ENCODE results near the gene ZNF335.

- TF ChIP-seq EP300 (IDR thresholded peaks at IDR 0.05; ENCODE audit: borderline replicate concordance) (no peak), ZBTB7A (IDR thresholded peaks at IDR 0.05; ENCODE audit: low read depth) (no peak), YY1 (IDR thresholded peaks at IDR 0.05; ENCODE audit: low read depth) (no peak), TAF1 (IDR thresholded peaks at IDR 0.05; ENCODE audit: low read depth) (no peak), CEBPB (IDR thresholded peaks at IDR 0.05) (no peak), TCF12 (IDR thresholded peaks at IDR 0.05; ENCODE audit: low read depth) (no peak), CREB1 (IDR thresholded peaks at IDR 0.05; ENCODE audit: low read depth) (no peak)
- TF ChIP-seq, protein P1, sequence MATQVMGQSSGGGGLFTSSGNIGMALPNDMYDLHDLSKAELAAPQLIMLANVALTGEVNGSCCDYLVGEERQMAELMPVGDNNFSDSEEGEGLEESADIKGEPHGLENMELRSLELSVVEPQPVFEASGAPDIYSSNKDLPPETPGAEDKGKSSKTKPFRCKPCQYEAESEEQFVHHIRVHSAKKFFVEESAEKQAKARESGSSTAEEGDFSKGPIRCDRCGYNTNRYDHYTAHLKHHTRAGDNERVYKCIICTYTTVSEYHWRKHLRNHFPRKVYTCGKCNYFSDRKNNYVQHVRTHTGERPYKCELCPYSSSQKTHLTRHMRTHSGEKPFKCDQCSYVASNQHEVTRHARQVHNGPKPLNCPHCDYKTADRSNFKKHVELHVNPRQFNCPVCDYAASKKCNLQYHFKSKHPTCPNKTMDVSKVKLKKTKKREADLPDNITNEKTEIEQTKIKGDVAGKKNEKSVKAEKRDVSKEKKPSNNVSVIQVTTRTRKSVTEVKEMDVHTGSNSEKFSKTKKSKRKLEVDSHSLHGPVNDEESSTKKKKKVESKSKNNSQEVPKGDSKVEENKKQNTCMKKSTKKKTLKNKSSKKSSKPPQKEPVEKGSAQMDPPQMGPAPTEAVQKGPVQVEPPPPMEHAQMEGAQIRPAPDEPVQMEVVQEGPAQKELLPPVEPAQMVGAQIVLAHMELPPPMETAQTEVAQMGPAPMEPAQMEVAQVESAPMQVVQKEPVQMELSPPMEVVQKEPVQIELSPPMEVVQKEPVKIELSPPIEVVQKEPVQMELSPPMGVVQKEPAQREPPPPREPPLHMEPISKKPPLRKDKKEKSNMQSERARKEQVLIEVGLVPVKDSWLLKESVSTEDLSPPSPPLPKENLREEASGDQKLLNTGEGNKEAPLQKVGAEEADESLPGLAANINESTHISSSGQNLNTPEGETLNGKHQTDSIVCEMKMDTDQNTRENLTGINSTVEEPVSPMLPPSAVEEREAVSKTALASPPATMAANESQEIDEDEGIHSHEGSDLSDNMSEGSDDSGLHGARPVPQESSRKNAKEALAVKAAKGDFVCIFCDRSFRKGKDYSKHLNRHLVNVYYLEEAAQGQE (IDR thresholded peaks at IDR 0.05; ENCODE audit: low read depth), result no peak
- TF ChIP-seq, protein P2, sequence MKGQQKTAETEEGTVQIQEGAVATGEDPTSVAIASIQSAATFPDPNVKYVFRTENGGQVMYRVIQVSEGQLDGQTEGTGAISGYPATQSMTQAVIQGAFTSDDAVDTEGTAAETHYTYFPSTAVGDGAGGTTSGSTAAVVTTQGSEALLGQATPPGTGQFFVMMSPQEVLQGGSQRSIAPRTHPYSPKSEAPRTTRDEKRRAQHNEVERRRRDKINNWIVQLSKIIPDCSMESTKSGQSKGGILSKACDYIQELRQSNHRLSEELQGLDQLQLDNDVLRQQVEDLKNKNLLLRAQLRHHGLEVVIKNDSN (IDR thresholded peaks at IDR 0.05), result no peak
Measured at GRCh38 chr20:45964006-45964400, 8.0 kb downstream of the ZNF335 start.

Data from Ishikawa (cell line).